Thyroid gland (tissue), 4 donors: ENCODE data around the gene SEMA5A. TPM values are rescaled to one million over a fixed set of nuclear protein-coding genes. Genes with fewer than 3 reads are reported as not detected.

Experiments used
- DNase-seq, 2 donors: peaks; one replicate each; pipeline ENCODE4 v3.0.0-alpha.2; 2019
- H3K27ac ChIP-seq, 3 donors: fragments of 200-600 bp; sonication (generic); 1 replicate in 2 of 3; 2 replicates in 1 of 3; pipeline ENCODE4 v1.5.1; 2016 to 2019; ENCODE audit warnings: mild to moderate bottlenecking in 1 of 3, moderate library complexity in 1 of 3
- H3K27me3 ChIP-seq: fragments of 200-600 bp; sonication (generic); one replicate; pipeline ENCODE4 v1.5.1; 2019
- H3K36me3 ChIP-seq, 2 donors: fragments of 200-600 bp; sonication (generic); one replicate each; pipeline ENCODE4 v1.5.1; 2016 to 2019
- H3K4me1 ChIP-seq, 2 donors: fragments of 200-600 bp; sonication (generic); one replicate each; pipeline ENCODE4 v1.5.1; 2017 to 2019
- H3K4me3 ChIP-seq, 3 donors: fragments of 200-600 bp; sonication (generic); replicated peaks in 1 of 3; 1 replicate in 2 of 3; 2 replicates in 1 of 3; pipeline ENCODE4 v1.5.1; 2016; ENCODE audit warnings: mild to moderate bottlenecking in 1 of 3
- H3K9me3 ChIP-seq: fragments of 200-600 bp; sonication (generic); one replicate; pipeline ENCODE4 v1.5.1; 2017
- CTCF ChIP-seq, 6 experiments: fragments of 200-600 bp in 3 of 6; fragments of 450-650 bp in 3 of 6; sonication (generic) in 3 of 6; IDR thresholded peaks; one replicate each; pipeline ENCODE4 v1.5.1; 2016 to 2019; ENCODE audit warnings: antibody characterized with exemption in 6 of 6, mild to moderate bottlenecking in 2 of 6, inconsistent platforms in 1 of 6, moderate library complexity in 1 of 6
- POLR2A ChIP-seq, 2 donors: fragments of 450-650 bp; IDR thresholded peaks; one replicate each; pipeline ENCODE4 v1.6.1; 2017; ENCODE audit warnings: antibody characterized with exemption in 2 of 2, mild to moderate bottlenecking in 2 of 2, moderate library complexity in 1 of 2
- WGBS, 2 donors: methylation state at CpG; one replicate each; pipeline ENCODE4 v1.1.5; 2017; 5-methylcytosine and 5-hydroxymethylcytosine counted together
- intact Hi-C: fragments of 100-400 bp; cut with DNase I; formaldehyde crosslinking; loops from one replicate; pipeline ENCODE4 v1.15.1; 2023
- total RNA-seq, 4 donors: library from RNA; depleted of rRNA; stranded (reverse); fragments of >200 nt; gene quantifications; one replicate each; pipeline ENCODE4 v1.2.3, GENCODE V29; 2016

The SEMA5A gene
- total RNA-seq, 4 donors from 2014 or later, result 1.8 to 8.4 (median 3.8) TPM

- Histone ChIP-seq H3K4me1 (no peaks in the 10 kb centered on the region), H3K4me3 (no peak overlapping the region), H3K9me3 (no peaks in the 10 kb centered on the region), H3K36me3 (no peaks in the 10 kb centered on the region), H3K27ac (no peak overlapping the region), H3K27me3 (no peaks in the 10 kb centered on the region)
- intact Hi-C loops, result no loop called here
- TF ChIP-seq POLR2A (IDR thresholded peaks at IDR 0.05), result no peak
- TF ChIP-seq CTCF (IDR thresholded peaks at IDR 0.05), result no peak
- 77 to 82% methylated on average over 1 of the region's 1 CpG for WGBS, 2 donors
- DNase-seq, result no peak
Observed at GRCh38 chr5:9344751-9345240, 201.1 kb downstream of the SEMA5A start.

GRCh38 chr5:9343146-9343850 lies 202.6 kb downstream of the SEMA5A start:
- no peak for TF ChIP-seq POLR2A (IDR thresholded peaks at IDR 0.05)
- TF ChIP-seq CTCF (IDR thresholded peaks at IDR 0.05), result no peak
- intact Hi-C loops, result no loop called here
- H3K4me1 ChIP-seq, result no peaks in the 10 kb centered on the region
- no peak overlapping the region for H3K27ac ChIP-seq
- no peaks in the 10 kb centered on the region for H3K27me3 ChIP-seq
- DNase-seq, result no peak
- 48 to 58% methylated on average over 3 of the region's 3 CpGs for WGBS, 2 donors
- H3K36me3 ChIP-seq, result no peaks in the 10 kb centered on the region
- no peak overlapping the region for H3K4me3 ChIP-seq
- H3K9me3 ChIP-seq, result no peaks in the 10 kb centered on the region

DNA sequence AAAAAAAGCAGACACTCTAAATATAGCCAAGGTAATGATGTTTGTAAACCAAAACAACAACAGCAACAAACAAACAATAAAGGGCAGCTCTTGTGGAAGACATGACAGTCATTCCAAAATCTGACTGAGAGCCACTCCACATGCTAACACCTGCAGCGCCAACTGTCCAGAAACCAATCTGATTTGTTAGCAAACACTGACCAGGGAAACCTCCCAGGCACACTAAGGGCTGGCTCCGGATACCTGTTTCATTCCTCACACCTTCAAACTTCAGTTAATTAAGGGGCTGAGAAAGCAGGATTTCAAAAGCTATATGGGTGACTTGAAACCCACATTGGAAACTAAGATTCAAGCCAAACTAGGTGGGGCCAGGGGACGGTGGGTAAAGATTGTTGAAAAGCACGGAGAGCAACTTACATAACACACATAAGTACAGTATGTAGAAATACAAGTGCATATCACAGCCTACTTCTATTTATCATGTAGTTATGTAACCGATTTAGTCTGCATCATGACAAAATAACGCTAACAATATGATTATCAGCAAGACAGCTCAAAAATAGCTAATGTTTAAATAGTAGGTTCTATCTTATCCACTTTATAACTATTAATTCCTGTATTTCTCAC lies 203.6 kb downstream of the SEMA5A start:
- Histone ChIP-seq H3K4me3 (no peak overlapping the region), H3K4me1 (no peaks in the 10 kb centered on the region), H3K36me3 (no peaks in the 10 kb centered on the region), H3K9me3 (no peaks in the 10 kb centered on the region), H3K27ac (no peak overlapping the region), H3K27me3 (no peaks in the 10 kb centered on the region)
- no peak for TF ChIP-seq CTCF (IDR thresholded peaks at IDR 0.05)
- TF ChIP-seq POLR2A (IDR thresholded peaks at IDR 0.05), result no peak
- 85 to 93% methylated on average over 6 of the region's 6 CpGs for WGBS, 2 donors
- no peak for DNase-seq
- intact Hi-C loops, result no loop called here

DNA sequence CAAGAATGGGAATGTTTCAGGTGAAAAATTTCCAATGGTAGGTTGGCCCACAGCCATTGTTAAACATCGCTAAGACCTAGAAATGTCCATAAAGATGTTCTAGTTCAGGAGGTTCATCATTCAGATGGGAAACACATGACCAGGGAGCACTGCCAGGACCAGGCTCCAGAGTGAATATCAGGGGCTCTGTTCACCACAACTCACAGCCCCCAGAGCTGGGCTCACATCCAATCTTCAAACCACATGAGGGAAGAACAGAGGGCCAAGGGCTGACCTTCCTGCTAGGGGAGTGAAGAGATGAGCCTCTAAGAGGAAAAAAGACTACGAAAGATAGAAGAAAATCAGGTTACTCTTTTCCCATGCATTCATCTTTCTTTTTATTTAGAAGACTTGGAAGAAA lies 205.8 kb downstream of the SEMA5A start:
- DNase-seq, result no peak
- no peak overlapping the region for H3K4me3 ChIP-seq
- no peak overlapping the region for H3K27ac ChIP-seq
- no peaks in the 10 kb centered on the region for H3K4me1 ChIP-seq
- no peaks in the 10 kb centered on the region for H3K36me3 ChIP-seq
- 75 to 80% methylated on average over 2 of the region's 2 CpGs for WGBS, 2 donors
- no peaks in the 10 kb centered on the region for H3K9me3 ChIP-seq
- H3K27me3 ChIP-seq, result no peaks in the 10 kb centered on the region
- TF ChIP-seq CTCF (IDR thresholded peaks at IDR 0.05) (no peak), POLR2A (IDR thresholded peaks at IDR 0.05) (no peak)
- intact Hi-C loops, result no loop called here

DNA sequence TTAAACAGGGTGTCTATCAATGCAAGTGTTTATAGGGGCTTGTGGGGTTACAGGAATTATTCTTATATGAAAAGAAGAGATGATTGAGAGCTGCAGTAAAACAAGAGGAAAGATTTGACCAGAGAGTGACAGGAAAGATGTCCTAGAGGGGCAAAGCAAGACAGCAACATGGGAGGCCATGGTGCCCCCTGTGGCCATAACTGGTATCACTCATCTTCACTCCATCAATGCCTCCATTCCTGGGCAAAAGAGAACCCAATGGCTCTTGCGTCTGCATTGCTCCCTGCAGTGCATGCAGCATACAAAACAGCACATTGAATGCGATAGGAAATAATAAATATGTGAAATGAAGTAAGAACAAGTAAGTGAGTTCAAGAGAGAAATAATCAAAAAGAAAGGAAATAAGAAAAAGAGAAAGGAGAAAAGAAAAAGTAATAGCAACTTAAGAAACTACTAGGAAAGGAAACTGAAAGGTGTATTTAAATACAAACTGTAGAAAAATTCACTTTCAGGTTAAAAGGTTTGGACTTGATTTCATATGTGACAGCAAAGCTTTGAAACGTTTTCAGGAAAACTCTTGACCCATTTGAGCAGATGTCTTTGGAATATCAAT lies 206.6 kb downstream of the SEMA5A start:
- intact Hi-C loops, result no loop called here
- Histone ChIP-seq H3K36me3 (no peaks in the 10 kb centered on the region), H3K4me1 (no peaks in the 10 kb centered on the region), H3K4me3 (no peak overlapping the region), H3K27me3 (no peaks in the 10 kb centered on the region), H3K9me3 (no peaks in the 10 kb centered on the region), H3K27ac (no peak overlapping the region)
- 83 to 84% methylated on average over 3 of the region's 3 CpGs for WGBS, 2 donors
- TF ChIP-seq POLR2A (IDR thresholded peaks at IDR 0.05) (no peak), CTCF (IDR thresholded peaks at IDR 0.05) (no peak)
- no peak for DNase-seq
